Measurements from ENCODE around the gene RNF222. TPM values are rescaled to one million over a fixed set of nuclear protein-coding genes. Genes with fewer than 3 reads are reported as not detected.

The RNF222 gene
- total RNA-seq, 1 donor from 2014 or later: not detected

DNA sequence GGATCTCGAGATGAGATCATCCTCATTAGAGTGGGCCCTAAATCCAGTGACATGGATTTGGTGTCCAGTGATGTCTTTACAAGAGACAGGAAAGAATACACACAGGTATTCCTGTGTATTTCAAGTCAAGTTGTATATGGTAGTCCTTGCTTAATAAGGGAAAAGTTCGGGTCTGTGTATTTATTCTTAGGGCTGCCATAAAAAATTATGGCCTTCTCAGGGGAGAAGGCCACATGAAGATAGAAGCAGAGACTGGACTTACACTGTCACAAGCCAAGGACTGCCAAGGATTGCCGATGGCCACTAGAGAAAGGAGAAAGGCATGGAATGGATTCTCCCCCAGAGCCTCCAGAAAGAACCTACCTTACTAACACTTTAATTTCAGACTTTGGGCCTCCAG is 29.4 kb downstream of the RNF222 start:
- intact Hi-C loops (cut with DNase I): no loop called here
- Histone ChIP-seq H3K27ac (no peak overlapping the region), H3K27me3 (no peaks in the 10 kb centered on the region)

DNA sequence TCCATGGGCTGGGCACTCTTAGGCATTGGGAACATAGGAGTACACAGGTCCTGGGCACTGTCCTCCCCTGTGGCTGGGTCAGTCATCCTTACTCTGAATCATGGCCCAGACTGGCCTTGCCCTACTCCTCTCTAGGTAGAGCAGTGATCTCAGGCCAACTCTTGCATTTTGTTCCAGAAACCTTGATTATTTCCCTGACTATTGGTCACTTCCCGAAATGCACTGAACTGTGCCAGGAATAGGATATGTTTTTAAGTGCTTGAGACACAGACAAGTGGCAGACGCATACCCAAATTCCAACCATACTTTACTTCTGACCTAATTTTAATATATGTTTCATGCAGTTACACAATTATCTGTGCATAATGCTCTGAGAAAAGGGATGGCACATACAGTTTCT is 31.4 kb downstream of the RNF222 start:
- DNase-seq (no peak), ATAC-seq (peak; percentile 69)
- H3K27me3 ChIP-seq: no peaks in the 10 kb centered on the region
- intact Hi-C loops (cut with DNase I): no loop called here
- H3K4me3 ChIP-seq: no peak overlapping the region
- TF ChIP-seq, protein P1, sequence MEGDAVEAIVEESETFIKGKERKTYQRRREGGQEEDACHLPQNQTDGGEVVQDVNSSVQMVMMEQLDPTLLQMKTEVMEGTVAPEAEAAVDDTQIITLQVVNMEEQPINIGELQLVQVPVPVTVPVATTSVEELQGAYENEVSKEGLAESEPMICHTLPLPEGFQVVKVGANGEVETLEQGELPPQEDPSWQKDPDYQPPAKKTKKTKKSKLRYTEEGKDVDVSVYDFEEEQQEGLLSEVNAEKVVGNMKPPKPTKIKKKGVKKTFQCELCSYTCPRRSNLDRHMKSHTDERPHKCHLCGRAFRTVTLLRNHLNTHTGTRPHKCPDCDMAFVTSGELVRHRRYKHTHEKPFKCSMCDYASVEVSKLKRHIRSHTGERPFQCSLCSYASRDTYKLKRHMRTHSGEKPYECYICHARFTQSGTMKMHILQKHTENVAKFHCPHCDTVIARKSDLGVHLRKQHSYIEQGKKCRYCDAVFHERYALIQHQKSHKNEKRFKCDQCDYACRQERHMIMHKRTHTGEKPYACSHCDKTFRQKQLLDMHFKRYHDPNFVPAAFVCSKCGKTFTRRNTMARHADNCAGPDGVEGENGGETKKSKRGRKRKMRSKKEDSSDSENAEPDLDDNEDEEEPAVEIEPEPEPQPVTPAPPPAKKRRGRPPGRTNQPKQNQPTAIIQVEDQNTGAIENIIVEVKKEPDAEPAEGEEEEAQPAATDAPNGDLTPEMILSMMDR (IDR thresholded peaks at IDR 0.05): no peak
- H3K4me1 ChIP-seq: no peaks in the 10 kb centered on the region
- no peak overlapping the region for H3K27ac ChIP-seq
- peaks cover 19% of the 10 kb centered on the region for H3K36me3 ChIP-seq
- H3K9me3 ChIP-seq: no peaks in the 10 kb centered on the region

More for the DNA sequence above, 29.4 kb downstream of the RNF222 start:
- H3K9me3 ChIP-seq: no peaks in the 10 kb centered on the region
- no peaks in the 10 kb centered on the region for H3K4me1 ChIP-seq
- H3K4me3 ChIP-seq: no peak overlapping the region
- TF ChIP-seq, protein P1 (IDR thresholded peaks at IDR 0.05): no peak
- DNase-seq: no peak
- H3K36me3 ChIP-seq: peaks cover 19% of the 10 kb centered on the region
- no peak for ATAC-seq

DNA sequence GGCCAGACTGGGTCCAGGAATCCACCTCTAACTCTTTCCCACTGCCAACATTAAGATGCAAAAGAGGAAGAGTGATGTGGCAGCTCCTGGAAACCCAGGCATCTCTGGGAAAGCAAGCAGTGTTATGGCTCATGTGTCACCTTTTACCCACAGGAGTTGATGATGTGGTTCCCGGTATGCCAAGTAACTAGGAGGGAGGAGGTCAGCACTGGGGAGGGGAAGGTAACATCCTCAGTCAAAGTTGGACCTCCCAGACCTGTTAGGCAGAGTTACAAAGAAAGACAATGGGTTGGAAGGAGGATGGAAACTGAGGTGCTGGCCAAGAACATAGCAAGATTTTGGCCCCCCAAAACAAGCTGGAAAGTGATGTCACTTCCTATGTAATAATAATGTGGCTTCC is 32.5 kb downstream of the RNF222 start:
- ATAC-seq (no peak), DNase-seq (no peak)
- intact Hi-C loops (cut with DNase I): no loop called here
- no peaks in the 10 kb centered on the region for H3K27me3 ChIP-seq
- TF ChIP-seq, protein P1 (IDR thresholded peaks at IDR 0.05): no peak
- no peak overlapping the region for H3K4me3 ChIP-seq
- no peaks in the 10 kb centered on the region for H3K9me3 ChIP-seq
- no peak overlapping the region for H3K27ac ChIP-seq
- H3K36me3 ChIP-seq: peaks cover 18% of the 10 kb centered on the region
- H3K4me1 ChIP-seq: no peaks in the 10 kb centered on the region

DNA sequence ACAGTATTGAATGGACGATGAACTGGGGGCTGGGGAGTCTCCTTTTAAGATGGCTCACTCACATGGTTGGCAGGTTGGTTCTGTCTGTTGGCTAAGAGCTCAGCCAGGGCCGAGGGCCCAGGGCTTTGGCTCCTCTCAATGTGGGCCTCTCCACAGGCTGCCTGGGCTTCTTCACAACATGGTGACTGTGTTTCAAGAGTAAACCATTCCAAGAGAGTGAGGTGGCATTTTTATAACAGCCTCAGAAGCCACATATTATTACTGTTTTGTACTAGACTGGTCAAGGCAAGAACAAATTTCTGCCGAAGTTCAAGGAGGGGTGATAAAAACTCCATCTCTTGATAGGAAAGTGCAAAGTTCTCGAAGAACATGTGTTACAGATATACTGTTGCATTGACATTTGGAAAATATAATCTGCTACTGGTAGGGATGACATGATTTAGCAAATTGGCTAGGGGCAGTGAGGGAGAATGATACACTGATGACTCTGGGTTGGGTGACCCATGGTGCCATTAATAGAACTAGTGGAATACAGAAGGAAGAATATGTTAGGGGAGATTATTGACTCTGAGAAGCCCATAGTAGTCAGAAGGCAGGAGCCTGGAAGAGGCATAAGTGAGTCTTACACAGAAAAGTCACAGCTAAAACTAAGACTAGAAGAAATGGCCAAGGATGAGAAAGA is 34.8 kb downstream of the RNF222 start:
- Histone ChIP-seq H3K4me3 (no peak overlapping the region), H3K4me1 (no peaks in the 10 kb centered on the region), H3K27ac (no peak overlapping the region), H3K36me3 (no peaks in the 10 kb centered on the region), H3K27me3 (no peaks in the 10 kb centered on the region), H3K9me3 (no peaks in the 10 kb centered on the region)
- TF ChIP-seq, protein P1 (IDR thresholded peaks at IDR 0.05): no peak
- no peak for ATAC-seq
- intact Hi-C loops (cut with DNase I): no loop called here
- no peak for DNase-seq

DNA sequence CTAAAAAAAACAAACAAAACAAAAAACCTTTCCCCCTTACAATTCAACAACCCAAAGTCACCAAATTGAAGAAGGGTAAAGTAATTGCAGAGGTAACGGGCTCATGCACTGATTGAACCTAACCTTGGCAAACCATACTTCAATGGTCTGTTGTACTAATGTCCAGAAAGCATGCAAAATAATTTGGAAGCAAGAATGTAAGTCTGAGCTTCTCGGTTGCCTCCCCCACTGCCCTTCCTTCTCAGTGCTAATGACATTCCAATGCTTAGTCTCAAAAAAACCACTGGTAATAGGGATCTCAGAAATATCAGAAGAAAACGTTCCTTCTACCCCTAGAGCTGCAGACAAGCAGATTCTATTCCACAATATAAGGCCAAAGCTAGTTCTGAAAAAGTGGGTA is 36.9 kb downstream of the RNF222 start:
- no peak overlapping the region for H3K4me3 ChIP-seq
- no peaks in the 10 kb centered on the region for H3K27me3 ChIP-seq
- no peaks in the 10 kb centered on the region for H3K9me3 ChIP-seq
- H3K4me1 ChIP-seq: no peaks in the 10 kb centered on the region
- H3K36me3 ChIP-seq: no peaks in the 10 kb centered on the region
- intact Hi-C loops (cut with DNase I): no loop called here
- ATAC-seq (no peak), DNase-seq (no peak)
- TF ChIP-seq, protein P1 (IDR thresholded peaks at IDR 0.05): no peak
- no peak overlapping the region for H3K27ac ChIP-seq

DNA sequence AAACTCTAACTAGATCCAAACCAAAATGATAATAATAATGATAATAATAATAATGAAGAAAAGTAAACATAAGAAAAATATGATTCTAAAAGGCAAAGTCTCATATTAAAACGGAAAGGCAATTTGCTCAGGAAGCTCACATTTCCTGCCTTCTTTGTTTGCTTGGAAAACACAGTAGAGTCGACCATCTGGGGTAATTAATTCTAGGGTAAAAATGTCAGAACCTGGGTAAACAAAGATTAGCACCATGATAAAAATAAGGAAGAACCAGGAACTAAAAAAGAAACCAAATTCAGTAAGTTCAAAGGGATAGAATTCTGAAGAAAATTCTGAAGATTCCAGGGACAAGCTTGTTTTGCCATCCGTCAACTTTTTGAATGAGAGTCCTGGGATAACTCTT is 37.4 kb downstream of the RNF222 start:
- Histone ChIP-seq H3K27ac (no peak overlapping the region), H3K36me3 (no peaks in the 10 kb centered on the region), H3K9me3 (no peaks in the 10 kb centered on the region), H3K4me3 (no peak overlapping the region), H3K4me1 (no peaks in the 10 kb centered on the region), H3K27me3 (no peaks in the 10 kb centered on the region)
- ATAC-seq (no peak), DNase-seq (no peak)
- TF ChIP-seq, protein P1 (IDR thresholded peaks at IDR 0.05): no peak
- intact Hi-C loops (cut with DNase I): no loop called here
